ENCODE data around the gene IFI6. TPM values are rescaled to one million over a fixed set of nuclear protein-coding genes. Genes with fewer than 3 reads are reported as not detected.
"Not testable (repeated sequence)": the region's sequence is repeated elsewhere in the genome, so short reads cannot be mapped to it uniquely, and the experiment has no call there.

Gene IFI6
- total RNA-seq, 4 donors from 2014 or later = 28.2 to 79.3 (median 69.4) TPM

GRCh38 chr1:27622828-27623227, 49.2 kb downstream of the IFI6 start:
- TF ChIP-seq POLR2A (IDR thresholded peaks at IDR 0.05) (no peak), EP300 (IDR thresholded peaks at IDR 0.05) (no peak), CTCF (IDR thresholded peaks at IDR 0.05) (no peak)

GRCh38 chr1:27621051-27621920, 50.7 kb downstream of the IFI6 start:
- no peak for TF ChIP-seq CTCF (IDR thresholded peaks at IDR 0.05)
- TF ChIP-seq EP300 (IDR thresholded peaks at IDR 0.05) = no peak
- TF ChIP-seq POLR2A (IDR thresholded peaks at IDR 0.05) = no peak
- no peaks in the 10 kb centered on the region for H3K27me3 ChIP-seq
- 31 to 41% methylated on average over 6 to 7 of the region's 7 CpGs for WGBS, 2 donors
- H3K27ac ChIP-seq = no peak overlapping the region
- no peaks in the 10 kb centered on the region for H3K9me3 ChIP-seq
- H3K4me3 ChIP-seq = no peak overlapping the region
- DNase-seq (ENCODE audit: low spot score in 2 of 2) = no peak
- no peaks in the 10 kb centered on the region for H3K36me3 ChIP-seq
- peaks cover 0 to 7% (median 2%) of the 10 kb centered on the region in 4 donors for H3K4me1 ChIP-seq

More at GRCh38 chr1:27622828-27623227, 49.2 kb downstream of the IFI6 start:
- H3K27me3 ChIP-seq = no peaks in the 10 kb centered on the region
- peaks cover 0 to 7% (median 5%) of the 10 kb centered on the region in 4 donors for H3K4me1 ChIP-seq
- no peak for DNase-seq (ENCODE audit: low spot score in 2 of 2)
- WGBS, 2 donors = 94 to 100% methylated on average over 1 to 4 of the region's 4 CpGs
- H3K4me3 ChIP-seq = no peak overlapping the region
- no peaks in the 10 kb centered on the region for H3K9me3 ChIP-seq
- H3K27ac ChIP-seq = no peak overlapping the region
- no peaks in the 10 kb centered on the region for H3K36me3 ChIP-seq

GRCh38 chr1:27619782-27620438, 52.1 kb downstream of the IFI6 start:
- not testable (repeated sequence) for H3K4me3 ChIP-seq; H3K4me1 ChIP-seq; H3K36me3 ChIP-seq; H3K9me3 ChIP-seq; H3K27ac ChIP-seq; DNase-seq (ENCODE audit: low spot score in 2 of 2); H3K27me3 ChIP-seq
- WGBS, 2 donors = 94 to 96% methylated on average over 7 of the region's 7 CpGs

- whole genome bisulfite sequencing, 2 donors = 73 to 77% methylated on average over 14 of the region's 14 CpGs
- H3K4me3 ChIP-seq = no peak overlapping the region
- DNase-seq (ENCODE audit: low spot score in 2 of 2) = no peak
- peaks cover 0 to 10% (median 3%) of the 10 kb centered on the region in 4 donors for H3K4me1 ChIP-seq
- H3K27me3 ChIP-seq = no peaks in the 10 kb centered on the region
- H3K9me3 ChIP-seq = no peaks in the 10 kb centered on the region
- TF ChIP-seq CTCF (IDR thresholded peaks at IDR 0.05) (no peak), EP300 (IDR thresholded peaks at IDR 0.05) (no peak), POLR2A (IDR thresholded peaks at IDR 0.05) (no peak)
- no peaks in the 10 kb centered on the region for H3K36me3 ChIP-seq
- no peak overlapping the region for H3K27ac ChIP-seq
These were observed 53.5 kb downstream of the IFI6 start for GRCh38 chr1:27618341-27619082.

- Histone ChIP-seq H3K9me3 (no peaks in the 10 kb centered on the region), H3K36me3 (no peaks in the 10 kb centered on the region), H3K27me3 (no peaks in the 10 kb centered on the region), H3K4me1 (peaks cover 0 to 10% (median 3%) of the 10 kb centered on the region in 4 donors), H3K27ac (no peak overlapping the region), H3K4me3 (no peak overlapping the region)
- no peak for TF ChIP-seq CTCF (IDR thresholded peaks at IDR 0.05)
- TF ChIP-seq POLR2A (IDR thresholded peaks at IDR 0.05) = no peak
- TF ChIP-seq EP300 (IDR thresholded peaks at IDR 0.05) = no peak
- no peak for DNase-seq (ENCODE audit: low spot score in 2 of 2)
- WGBS, 2 donors = 75 to 85% methylated on average over 2 of the region's 2 CpGs
These were observed 54.6 kb downstream of the IFI6 start for GRCh38 chr1:27617420-27617819.
